ENCODE results near the gene ELAVL3. TPM values are rescaled to one million over a fixed set of nuclear protein-coding genes. Genes with fewer than 3 reads are reported as not detected.

Gene ELAVL3
- total and polyA plus RNA-seq, 2 donors (not counting 3 experiments of a cell fraction or from before 2014, with no cell fraction given): not detected

DNA sequence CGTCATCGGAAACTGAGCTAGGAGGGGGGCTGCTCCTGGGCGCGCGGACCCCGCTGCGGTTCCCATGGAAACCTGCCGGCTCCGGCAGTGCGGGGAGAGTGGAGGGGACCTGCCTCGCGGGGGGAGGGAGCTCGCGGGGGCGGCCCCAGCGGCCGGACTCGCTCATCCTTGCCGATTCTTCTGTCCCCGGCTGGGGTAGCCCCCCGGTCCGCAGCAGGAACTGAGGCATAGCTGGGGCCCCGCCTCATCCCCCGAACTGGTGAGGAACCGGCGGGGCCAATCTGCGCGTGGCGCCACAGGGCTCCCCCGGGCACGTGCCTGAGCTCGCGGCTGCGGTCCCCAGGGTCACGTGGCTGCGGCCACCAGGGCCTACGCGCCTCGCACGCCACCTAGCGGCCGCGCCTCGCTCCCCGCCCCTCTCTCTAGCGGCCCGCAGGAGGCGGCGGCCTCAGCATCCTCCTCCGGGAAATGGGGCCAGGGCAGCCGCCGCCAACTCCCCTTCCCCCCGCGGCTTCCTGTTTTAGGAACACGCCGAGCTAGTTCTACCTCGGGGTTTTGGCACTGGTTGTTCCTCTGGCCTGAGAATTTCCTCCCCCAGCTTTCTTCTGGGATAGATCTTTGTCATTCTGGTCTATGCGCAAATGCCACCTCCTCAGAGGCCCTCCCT is 1.7 kb upstream of the ELAVL3 start:
- DNase-seq (ENCODE audit: low read depth, low spot score): peak; percentile 78

More for the DNA sequence above, 1.7 kb upstream of the ELAVL3 start:
- Histone ChIP-seq H4K20me1 (replicated peaks; ENCODE audit: control insufficient read depth, extremely low read depth, insufficient read depth, low read length) (no peaks in the 10 kb centered on the region), H3K27ac (ENCODE audit: insufficient read depth, low read depth, low read length) (no peak overlapping the region), H3K4me3 (replicated peaks in 1 of 3; ENCODE audit: insufficient read depth in 1 of 3, low read depth in 1 of 3, low read length in 3 of 3) (peak overlapping the region in 1 of 3 experiments; percentile 27), H3K4me1 (ENCODE audit: control insufficient read depth, extremely low read depth, insufficient read depth, low read length) (peaks cover 3% of the 10 kb centered on the region), H3K27me3 (ENCODE audit: control insufficient read depth in 2 of 2, insufficient read depth in 2 of 2, low read length in 2 of 2) (peaks cover 13 to 25% of the 10 kb centered on the region in 2 experiments), H3K79me2 (ENCODE audit: control insufficient read depth, insufficient read depth, low read length) (no peaks in the 10 kb centered on the region), H2AFZ (ENCODE audit: low read depth, low read length) (peak overlapping the region; percentile 26), H3K9ac (replicated peaks; ENCODE audit: extremely low read depth, insufficient read depth, low read length) (no peak overlapping the region), H3K9me1 (replicated peaks; ENCODE audit: control insufficient read depth, extremely low read depth, insufficient read depth, low read length) (no peaks in the 10 kb centered on the region), H3K9me3 (replicated peaks; ENCODE audit: control insufficient read depth, insufficient read depth, low read length) (no peaks in the 10 kb centered on the region), H3K36me3 (ENCODE audit: control insufficient read depth in 2 of 2, extremely low read depth in 1 of 2, insufficient read depth in 2 of 2, low read length in 2 of 2) (no peaks in the 10 kb centered on the region), H3K4me2 (ENCODE audit: insufficient read depth, low read length) (no peak overlapping the region)
- CTCF ChIA-PET: interaction anchor here (0.6 to 2.5 kb wide), 30 partner anchors 10 to 447 kb away, joined by 3 to 48 read pairs (median 5); partner anchors contain the start of genes CCDC159, ELOF1, EPOR and ODAD3
- dilution Hi-C loops (cut with MboI; ENCODE audit: extremely low pct_ligation_motif_present, low sequenced_read_pairs) (no loop called here), intact Hi-C loops (cut with micrococcal nuclease) (loop anchor here (1.0 to 2.0 kb wide), 4 partner anchors 47 to 240 kb away; partner anchors contain the start of genes ODAD3 and PRKCSH)
- POLR2A ChIA-PET: interaction anchor here (1.0 to 1.2 kb wide), 2 partner anchors 102 to 186 kb away, joined by 3 to 4 read pairs; partner anchors contain the start of gene TSPAN16
- no TSS peak for BruUV-seq (replicated peaks)
- peak; percentile 61 for FAIRE-seq
- TF ChIP-seq, protein P1, sequence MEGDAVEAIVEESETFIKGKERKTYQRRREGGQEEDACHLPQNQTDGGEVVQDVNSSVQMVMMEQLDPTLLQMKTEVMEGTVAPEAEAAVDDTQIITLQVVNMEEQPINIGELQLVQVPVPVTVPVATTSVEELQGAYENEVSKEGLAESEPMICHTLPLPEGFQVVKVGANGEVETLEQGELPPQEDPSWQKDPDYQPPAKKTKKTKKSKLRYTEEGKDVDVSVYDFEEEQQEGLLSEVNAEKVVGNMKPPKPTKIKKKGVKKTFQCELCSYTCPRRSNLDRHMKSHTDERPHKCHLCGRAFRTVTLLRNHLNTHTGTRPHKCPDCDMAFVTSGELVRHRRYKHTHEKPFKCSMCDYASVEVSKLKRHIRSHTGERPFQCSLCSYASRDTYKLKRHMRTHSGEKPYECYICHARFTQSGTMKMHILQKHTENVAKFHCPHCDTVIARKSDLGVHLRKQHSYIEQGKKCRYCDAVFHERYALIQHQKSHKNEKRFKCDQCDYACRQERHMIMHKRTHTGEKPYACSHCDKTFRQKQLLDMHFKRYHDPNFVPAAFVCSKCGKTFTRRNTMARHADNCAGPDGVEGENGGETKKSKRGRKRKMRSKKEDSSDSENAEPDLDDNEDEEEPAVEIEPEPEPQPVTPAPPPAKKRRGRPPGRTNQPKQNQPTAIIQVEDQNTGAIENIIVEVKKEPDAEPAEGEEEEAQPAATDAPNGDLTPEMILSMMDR (IDR thresholded peaks at IDR 0.05; ENCODE audit: extremely low read depth in 1 of 2, insufficient read depth in 1 of 2, low read depth in 1 of 2, low read length in 2 of 2): peak; percentile 94 to 95
- TF ChIP-seq POLR2AphosphoS5 (IDR thresholded peaks at IDR 0.05; ENCODE audit: insufficient read depth, low read depth, low read length) (peak; percentile 87), MYC (IDR thresholded peaks at IDR 0.05; ENCODE audit: low read depth, low read length) (peak; percentile 87), GATA2 (IDR thresholded peaks at IDR 0.05; ENCODE audit: insufficient read depth, insufficient read length, low read depth, low read length) (no peak), POLR2A (IDR thresholded peaks at IDR 0.05; ENCODE audit: low read depth, low read length) (no peak), FOS (IDR thresholded peaks at IDR 0.05; ENCODE audit: borderline replicate concordance, insufficient read depth, low read length) (no peak), EZH2 (IDR thresholded peaks at IDR 0.05; ENCODE audit: borderline replicate concordance, low read depth, low read length, severe bottlenecking) (no peak)
- TF ChIP-seq, protein P2, sequence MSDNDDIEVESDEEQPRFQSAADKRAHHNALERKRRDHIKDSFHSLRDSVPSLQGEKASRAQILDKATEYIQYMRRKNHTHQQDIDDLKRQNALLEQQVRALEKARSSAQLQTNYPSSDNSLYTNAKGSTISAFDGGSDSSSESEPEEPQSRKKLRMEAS (IDR thresholded peaks at IDR 0.05; ENCODE audit: insufficient read depth, insufficient read length): peak; percentile 98

Data from endothelial cell of umbilical vein (primary cell).